Mesenchymal stem cell (in vitro differentiated cells and primary cell): Measurements from ENCODE around the gene BFSP2.

Experiments used
- DNase-seq: peaks from one replicate; pipeline ENCODE4 v3.0.0-alpha.2; 2013
- H2AFZ ChIP-seq: one replicate; pipeline ENCODE4 v1.6.1; 2013; ENCODE audit warnings: low read depth, mild to moderate bottlenecking, control low read depth, inconsistent platforms, low read length, moderate library complexity
- H2AK5ac ChIP-seq: 2 replicates; pipeline ENCODE4 v1.6.1; 2013; ENCODE audit warnings: low read length, moderate library complexity, mild to moderate bottlenecking, inconsistent platforms; ENCODE audit not compliant: severe bottlenecking
- H2BK120ac ChIP-seq: one replicate; pipeline ENCODE4 v1.6.1; 2013; ENCODE audit warnings: low read depth, mild to moderate bottlenecking, inconsistent platforms, low read length, moderate library complexity
- H2BK12ac ChIP-seq, 2 experiments: one replicate each; pipeline ENCODE4 v1.6.1; 2013; ENCODE audit warnings: inconsistent platforms in 2 of 2, low read length in 2 of 2, mild to moderate bottlenecking in 2 of 2, moderate library complexity in 2 of 2, control low read depth in 1 of 2
- H2BK15ac ChIP-seq: one replicate; pipeline ENCODE4 v1.6.1; 2013; ENCODE audit warnings: mild to moderate bottlenecking, low read depth, inconsistent platforms; ENCODE audit not compliant: poor library complexity, severe bottlenecking
- H2BK5ac ChIP-seq: 2 replicates; pipeline ENCODE4 v1.6.1; 2013; ENCODE audit warnings: low read depth, mild to moderate bottlenecking, low read length, control low read depth, inconsistent platforms; ENCODE audit not compliant: poor library complexity, severe bottlenecking
- H3K14ac ChIP-seq, 2 experiments: one replicate each; pipeline ENCODE4 v1.6.1; 2013; ENCODE audit warnings: inconsistent platforms in 2 of 2, low read length in 2 of 2, control low read depth in 1 of 2, mild to moderate bottlenecking in 1 of 2, moderate library complexity in 1 of 2
- H3K18ac ChIP-seq, 2 experiments: one replicate each; pipeline ENCODE4 v1.6.1; 2013; ENCODE audit warnings: inconsistent platforms in 2 of 2, low read length in 2 of 2, control low read depth in 1 of 2, low read depth in 1 of 2, mild to moderate bottlenecking in 1 of 2
- H3K23ac ChIP-seq, 2 experiments: one replicate each; pipeline ENCODE4 v1.6.1; 2013; ENCODE audit warnings: inconsistent platforms in 2 of 2, low read length in 2 of 2, mild to moderate bottlenecking in 2 of 2, moderate library complexity in 2 of 2, control low read depth in 1 of 2
- H3K27ac ChIP-seq: 2 replicates; pipeline ENCODE4 v1.5.1; 2013; ENCODE audit warnings: mild to moderate bottlenecking, moderate library complexity, low read length, control low read depth, inconsistent platforms; ENCODE audit not compliant: poor library complexity, severe bottlenecking
- H3K27me3 ChIP-seq, 2 experiments: 2 replicates each; pipeline versions ENCODE4 v1.6.1 to v1.7.0; 2013; ENCODE audit warnings: low read length in 2 of 2, mild to moderate bottlenecking in 2 of 2, moderate library complexity in 2 of 2, control low read depth in 1 of 2, inconsistent platforms in 1 of 2; ENCODE audit not compliant: control insufficient read depth in 1 of 2, insufficient read depth in 1 of 2
- H3K36me3 ChIP-seq, 2 experiments: 2 replicates each; pipeline versions ENCODE4 v1.6.1 to v1.7.0; 2013; ENCODE audit warnings: low read length in 2 of 2, control low read depth in 1 of 2, inconsistent platforms in 1 of 2, low read depth in 1 of 2, mild to moderate bottlenecking in 1 of 2; ENCODE audit not compliant: insufficient read depth in 2 of 2, control insufficient read depth in 1 of 2
- H3K4ac ChIP-seq, 2 experiments: one replicate each; pipeline ENCODE4 v1.6.1; 2013; ENCODE audit warnings: inconsistent platforms in 2 of 2, low read length in 2 of 2, mild to moderate bottlenecking in 2 of 2, moderate library complexity in 2 of 2, control low read depth in 1 of 2, low read depth in 1 of 2
- H3K4me1 ChIP-seq: 2 replicates; pipeline ENCODE4 v1.6.1; 2013; ENCODE audit warnings: low read depth, low read length, control low read depth; ENCODE audit not compliant: control insufficient read depth, insufficient read depth
- H3K4me2 ChIP-seq: 2 replicates; pipeline ENCODE4 v1.6.1; 2013; ENCODE audit warnings: low read length, mild to moderate bottlenecking, inconsistent platforms; ENCODE audit not compliant: poor library complexity, severe bottlenecking
- H3K4me3 ChIP-seq, 2 experiments: 2 replicates each; pipeline versions ENCODE4 v1.5.1 to v1.7.0; 2013; ENCODE audit warnings: low read length in 2 of 2, mild to moderate bottlenecking in 2 of 2, control low read depth in 1 of 2, low read depth in 1 of 2; ENCODE audit not compliant: insufficient read depth in 1 of 2
- H3K79me1 ChIP-seq: replicated peaks from 2 replicates; pipeline ENCODE4 v1.6.1; 2013; ENCODE audit warnings: mild to moderate bottlenecking, control low read depth, low read length, inconsistent platforms; ENCODE audit not compliant: poor library complexity, severe bottlenecking
- H3K9ac ChIP-seq: 2 replicates; pipeline ENCODE4 v1.7.0; 2013; ENCODE audit warnings: mild to moderate bottlenecking, low read length, moderate library complexity
- H3K9me3 ChIP-seq: 2 replicates; pipeline ENCODE4 v1.7.0; 2013; ENCODE audit warnings: mild to moderate bottlenecking, low read length; ENCODE audit not compliant: control insufficient read depth
- H4K8ac ChIP-seq: one replicate; pipeline ENCODE4 v1.6.1; 2013; ENCODE audit warnings: inconsistent platforms, mild to moderate bottlenecking, low read length, moderate library complexity
- H4K91ac ChIP-seq: one replicate; pipeline ENCODE4 v1.6.1; 2013; ENCODE audit warnings: mild to moderate bottlenecking, low read length, inconsistent platforms
- WGBS: methylation state at CpG from one replicate; pipeline ENCODE4 v1.1.7; 2013; ENCODE audit warnings: mixed read lengths; 5-methylcytosine and 5-hydroxymethylcytosine counted together

Gene BFSP2

DNA sequence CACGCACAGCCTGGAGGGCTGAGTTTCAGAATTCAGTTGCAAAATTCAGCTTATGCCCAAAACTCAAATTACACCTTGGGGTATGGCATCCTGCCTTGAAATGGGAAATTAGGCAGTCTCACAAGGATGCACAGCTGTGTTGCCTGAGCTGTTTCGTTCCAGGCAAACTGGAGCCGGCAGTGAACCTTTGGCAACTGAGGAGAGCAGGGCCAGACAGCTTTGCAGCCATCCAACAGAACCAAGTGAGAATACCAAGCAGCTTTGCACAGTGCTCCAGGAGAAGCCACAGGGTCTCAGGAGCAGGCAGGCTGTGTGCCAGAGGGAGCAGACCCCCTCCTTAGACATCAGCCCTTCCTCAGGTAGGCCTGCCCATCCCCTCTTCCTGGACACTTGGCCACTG is 32.5 kb upstream of the BFSP2 start:
- H3K4me2 ChIP-seq = no peak overlapping the region
- no peak overlapping the region for H2BK5ac ChIP-seq
- H3K18ac ChIP-seq = no peak overlapping the region
- no peak overlapping the region for H3K14ac ChIP-seq
- H3K4me3 ChIP-seq = no peak overlapping the region
- no peak overlapping the region for H3K27ac ChIP-seq
- peaks cover 8 to 36% of the 10 kb centered on the region in 2 experiments for H3K27me3 ChIP-seq
- no peaks in the 10 kb centered on the region for H3K4me1 ChIP-seq
- H2BK120ac ChIP-seq = no peak overlapping the region
- H3K9me3 ChIP-seq = no peaks in the 10 kb centered on the region
- H4K91ac ChIP-seq = no peak overlapping the region
- 84% methylated on average over 3 of the region's 3 CpGs for WGBS
- no peak overlapping the region for H3K23ac ChIP-seq
- no peaks in the 10 kb centered on the region for H3K79me1 ChIP-seq
- no peak overlapping the region for H2AFZ ChIP-seq
- no peak overlapping the region for H3K9ac ChIP-seq
- H2BK12ac ChIP-seq = no peak overlapping the region
- H2BK15ac ChIP-seq = no peak overlapping the region
- H4K8ac ChIP-seq = no peak overlapping the region
- no peak overlapping the region for H3K4ac ChIP-seq
- DNase-seq = no peak
- H3K36me3 ChIP-seq = no peaks in the 10 kb centered on the region
- no peak overlapping the region for H2AK5ac ChIP-seq

DNA sequence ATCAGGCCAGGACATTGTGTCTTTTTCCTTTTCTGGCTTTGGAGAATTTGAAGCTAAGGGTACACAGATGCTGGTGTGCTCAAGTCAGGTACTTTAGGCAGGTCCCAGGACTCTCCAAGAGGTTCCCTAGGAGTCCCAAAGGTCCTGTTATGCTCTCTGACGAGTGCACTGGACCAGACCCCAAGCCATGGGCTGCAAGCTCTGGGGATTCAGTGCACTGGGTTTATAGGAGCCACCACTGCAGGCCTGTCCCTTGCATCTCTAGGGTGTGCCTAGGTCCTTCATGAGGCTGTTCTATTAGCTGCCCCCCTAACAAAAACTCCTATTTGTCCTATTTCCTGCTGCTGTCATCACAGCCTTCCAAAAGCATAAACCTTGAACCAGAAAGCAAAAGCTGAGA is 31.9 kb upstream of the BFSP2 start:
- no peak overlapping the region for H2BK5ac ChIP-seq
- no peak overlapping the region for H3K27ac ChIP-seq
- H2BK12ac ChIP-seq = no peak overlapping the region
- H3K18ac ChIP-seq = no peak overlapping the region
- no peak for DNase-seq
- no peak overlapping the region for H2BK15ac ChIP-seq
- H3K9ac ChIP-seq = no peak overlapping the region
- H3K14ac ChIP-seq = no peak overlapping the region
- no peak overlapping the region for H4K8ac ChIP-seq
- no peaks in the 10 kb centered on the region for H3K9me3 ChIP-seq
- no peak overlapping the region for H2AFZ ChIP-seq
- H2BK120ac ChIP-seq = no peak overlapping the region
- no peak overlapping the region for H3K4me2 ChIP-seq
- H3K79me1 ChIP-seq = no peaks in the 10 kb centered on the region
- peaks cover 8 to 39% of the 10 kb centered on the region in 2 experiments for H3K27me3 ChIP-seq
- no peak overlapping the region for H3K4me3 ChIP-seq
- 34% methylated on average over 1 of the region's 1 CpG for WGBS
- H4K91ac ChIP-seq = no peak overlapping the region
- H3K4me1 ChIP-seq = no peaks in the 10 kb centered on the region
- no peak overlapping the region for H2AK5ac ChIP-seq
- no peaks in the 10 kb centered on the region for H3K36me3 ChIP-seq
- no peak overlapping the region for H3K23ac ChIP-seq
- no peak overlapping the region for H3K4ac ChIP-seq

DNA sequence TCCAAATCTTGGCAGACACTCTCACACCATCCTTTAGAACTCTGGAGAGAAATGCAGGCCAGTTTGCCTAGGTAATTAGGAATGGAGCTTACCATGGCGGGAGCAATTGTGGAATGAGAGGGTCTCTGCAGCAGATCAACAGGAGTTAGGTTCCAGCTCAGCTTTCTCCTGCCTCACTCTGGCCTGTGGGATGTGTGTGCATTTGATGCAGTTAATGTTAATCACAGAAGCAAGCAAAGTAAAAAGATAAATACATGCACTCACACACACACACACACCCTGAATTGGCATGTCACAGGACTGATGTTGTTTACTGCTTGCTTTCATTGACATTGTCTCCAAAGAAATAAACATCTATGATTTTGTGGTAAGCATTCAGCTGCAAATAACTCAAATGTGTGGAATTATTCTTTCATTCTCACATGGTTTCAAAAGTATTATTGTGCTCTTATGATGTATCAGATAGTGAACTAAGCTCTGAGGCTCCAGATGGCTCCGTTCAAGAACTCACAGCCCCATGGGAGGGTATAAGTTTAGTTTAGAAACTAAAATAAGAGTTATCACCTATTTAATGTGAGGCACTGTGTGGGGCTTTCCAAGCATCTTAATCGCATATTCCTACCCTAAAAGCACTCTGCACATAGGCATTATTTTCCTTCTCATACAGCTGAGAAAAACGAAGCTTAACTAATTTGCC is 31.3 kb upstream of the BFSP2 start:
- no peak overlapping the region for H2BK5ac ChIP-seq
- H2BK12ac ChIP-seq = no peak overlapping the region
- H3K9ac ChIP-seq = no peak overlapping the region
- no peaks in the 10 kb centered on the region for H3K79me1 ChIP-seq
- H3K4ac ChIP-seq = no peak overlapping the region
- H3K27ac ChIP-seq = no peak overlapping the region
- H3K4me3 ChIP-seq = no peak overlapping the region
- H3K4me1 ChIP-seq = no peaks in the 10 kb centered on the region
- H3K4me2 ChIP-seq = no peak overlapping the region
- no peak overlapping the region for H2BK15ac ChIP-seq
- no peak overlapping the region for H3K18ac ChIP-seq
- H4K8ac ChIP-seq = no peak overlapping the region
- no peak overlapping the region for H3K23ac ChIP-seq
- no peaks in the 10 kb centered on the region for H3K36me3 ChIP-seq
- no peaks in the 10 kb centered on the region for H3K9me3 ChIP-seq
- DNase-seq = no peak
- no peak overlapping the region for H2AFZ ChIP-seq
- peaks cover 8 to 39% of the 10 kb centered on the region in 2 experiments for H3K27me3 ChIP-seq
- H2BK120ac ChIP-seq = no peak overlapping the region
- H4K91ac ChIP-seq = no peak overlapping the region
- H2AK5ac ChIP-seq = no peak overlapping the region
- 83% methylated on average over 3 of the region's 4 CpGs for WGBS
- H3K14ac ChIP-seq = no peak overlapping the region

DNA sequence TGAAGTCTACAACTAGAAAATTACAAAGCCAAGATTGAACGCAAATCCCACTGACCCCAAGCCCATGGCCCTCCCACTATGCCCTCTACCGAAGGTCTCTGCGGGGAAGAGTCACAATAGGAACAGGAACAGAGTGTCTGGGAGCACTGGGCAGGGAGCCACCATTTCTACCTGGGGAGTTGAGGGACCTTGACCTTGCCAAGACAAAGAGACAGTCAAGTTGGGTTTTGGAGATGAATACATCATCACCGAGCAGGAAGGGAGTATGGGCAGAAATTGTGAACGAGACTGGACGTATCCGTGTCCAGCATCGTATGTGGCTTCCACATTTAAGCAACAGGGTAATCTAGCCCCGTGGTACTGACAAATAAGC is 30.8 kb upstream of the BFSP2 start:
- H3K27ac ChIP-seq = no peak overlapping the region
- no peaks in the 10 kb centered on the region for H3K36me3 ChIP-seq
- 90% methylated on average over 9 of the region's 9 CpGs for WGBS
- no peaks in the 10 kb centered on the region for H3K9me3 ChIP-seq
- H3K9ac ChIP-seq = no peak overlapping the region
- H3K27me3 ChIP-seq = peaks cover 8 to 39% of the 10 kb centered on the region in 2 experiments
- H2BK5ac ChIP-seq = no peak overlapping the region
- no peak overlapping the region for H2AK5ac ChIP-seq
- H3K4ac ChIP-seq = no peak overlapping the region
- no peak overlapping the region for H3K18ac ChIP-seq
- no peak overlapping the region for H2BK15ac ChIP-seq
- H2AFZ ChIP-seq = no peak overlapping the region
- no peak overlapping the region for H4K91ac ChIP-seq
- no peaks in the 10 kb centered on the region for H3K79me1 ChIP-seq
- no peak overlapping the region for H3K23ac ChIP-seq
- no peaks in the 10 kb centered on the region for H3K4me1 ChIP-seq
- H4K8ac ChIP-seq = no peak overlapping the region
- H2BK120ac ChIP-seq = no peak overlapping the region
- DNase-seq = no peak
- H2BK12ac ChIP-seq = no peak overlapping the region
- H3K14ac ChIP-seq = no peak overlapping the region
- no peak overlapping the region for H3K4me2 ChIP-seq
- no peak overlapping the region for H3K4me3 ChIP-seq
